Naive thymus-derived CD8-positive, alpha-beta T cell (primary cell): ENCODE results near the gene C22orf31. TPM values are rescaled to one million over a fixed set of nuclear protein-coding genes. Genes with fewer than 3 reads are reported as not detected.
"Not testable (repeated sequence)": the region's sequence is repeated elsewhere in the genome, so short reads cannot be mapped to it uniquely, and the experiment has no call there.

ENCODE experiments used
- ATAC-seq, 2 donors: fragments of 150-1000 bp; cut with Tn5 transposase in 1 of 2; sonication (Bioruptor Pico), chemical (Tn5 transposase) in 1 of 2; 1 replicate in 1 of 2; 2 replicates in 1 of 2; pipeline ENCODE4 v1.10.0; 2021; ENCODE audit warnings: mild to moderate bottlenecking in 2 of 2, moderate library complexity in 2 of 2
- POLR2A ChIA-PET: fragments of 350-600 bp; sonication (Branson Sonifier 250); formaldehyde crosslinking; loops from one replicate; lab custom pipeline; 2021; ENCODE audit warnings: antibody characterized with exemption; lab: Charles Lee
- DNase-seq, 10 donors: peaks; one replicate each; pipeline versions ENCODE4 v3.0.0 to v3.0.0-alpha.2; 2020 to 2022
- H3K27ac Mint-ChIP-seq, 10 donors: one replicate each; pipeline ENCODE4 v1.8.0; 2020 to 2022; ENCODE audit warnings: mild to moderate bottlenecking in 10 of 10, mixed read lengths in 10 of 10, moderate library complexity in 4 of 10, inconsistent platforms in 1 of 10
- H3K27me3 Mint-ChIP-seq, 5 donors: one replicate each; pipeline ENCODE4 v1.8.0; 2021 to 2022; ENCODE audit warnings: mixed read lengths in 5 of 5
- H3K36me3 Mint-ChIP-seq, 3 donors: one replicate each; pipeline ENCODE4 v1.8.0; 2020 to 2022; ENCODE audit warnings: mixed read lengths in 3 of 3, mild to moderate bottlenecking in 2 of 3, inconsistent platforms in 1 of 3
- H3K4me1 Mint-ChIP-seq, 4 donors: one replicate each; pipeline ENCODE4 v1.8.0; 2021 to 2022; ENCODE audit warnings: mixed read lengths in 4 of 4
- H3K4me3 Mint-ChIP-seq, 10 donors: one replicate each; pipeline ENCODE4 v1.8.0; 2020 to 2022; ENCODE audit warnings: mild to moderate bottlenecking in 10 of 10, mixed read lengths in 10 of 10, moderate library complexity in 6 of 10, inconsistent platforms in 1 of 10
- H3K9me3 Mint-ChIP-seq, 9 donors: one replicate each; pipeline ENCODE4 v1.8.0; 2020 to 2022; ENCODE audit warnings: mixed read lengths in 9 of 9, mild to moderate bottlenecking in 3 of 9, inconsistent platforms in 1 of 9, moderate library complexity in 1 of 9
- polyA plus RNA-seq, 3 donors: library from polyadenylated mRNA; unstranded; fragments of 300-500 nt; fragmentation: Illumina TruSeq; gene quantifications; one replicate each; pipeline ENCODE4 v1.2.3, GENCODE V29; 2021
- total RNA-seq, 8 experiments: library from RNA in 2 of 8; stranded (reverse) in 2 of 8; gene quantifications; one replicate each; pipeline ENCODE4 v1.2.3 and lab custom pipeline; 2021 to 2026

C22orf31 gene
- total and polyA plus RNA-seq, 5 experiments from 2014 or later = not detected

GRCh38 chr22:29092243-29092642 is 30.6 kb upstream of the C22orf31 start:
- Mint-ChIP-seq H3K9me3 (no peaks in the 10 kb centered on the region), H3K27me3 (peaks cover 10 to 27% (median 22%) of the 10 kb centered on the region in 5 donors), H3K27ac (no peak overlapping the region), H3K36me3 (no peaks in the 10 kb centered on the region), H3K4me1 (no peaks in the 10 kb centered on the region), H3K4me3 (no peak overlapping the region)
- DNase-seq (no peak), ATAC-seq (no peak)
- POLR2A ChIA-PET = no interaction called here

GRCh38 chr22:29090039-29090438 is 28.4 kb upstream of the C22orf31 start:
- DNase-seq (no peak), ATAC-seq (no peak)
- Mint-ChIP-seq H3K4me1 (no peaks in the 10 kb centered on the region), H3K27ac (no peak overlapping the region), H3K9me3 (no peaks in the 10 kb centered on the region), H3K27me3 (peaks cover 12 to 29% (median 25%) of the 10 kb centered on the region in 5 donors), H3K36me3 (no peaks in the 10 kb centered on the region), H3K4me3 (no peak overlapping the region)
- POLR2A ChIA-PET = no interaction called here

- no peak for DNase-seq
- no peaks in the 10 kb centered on the region for H3K9me3 Mint-ChIP-seq
- no peaks in the 10 kb centered on the region for H3K36me3 Mint-ChIP-seq
- H3K4me1 Mint-ChIP-seq = no peaks in the 10 kb centered on the region
- H3K27ac Mint-ChIP-seq = no peak overlapping the region
- peaks cover 12 to 29% (median 25%) of the 10 kb centered on the region in 5 donors for H3K27me3 Mint-ChIP-seq
- POLR2A ChIA-PET = no interaction called here
- no peak for ATAC-seq
- H3K4me3 Mint-ChIP-seq = no peak overlapping the region
These were observed 27.9 kb upstream of the C22orf31 start for GRCh38 chr22:29089507-29089906.

GRCh38 chr22:29088809-29089208 is 27.2 kb upstream of the C22orf31 start:
- DNase-seq (no peak), ATAC-seq (no peak)
- Mint-ChIP-seq H3K4me3 (no peak overlapping the region), H3K36me3 (no peaks in the 10 kb centered on the region), H3K27ac (no peak overlapping the region), H3K9me3 (no peaks in the 10 kb centered on the region), H3K27me3 (peaks cover 15 to 29% (median 22%) of the 10 kb centered on the region in 5 donors), H3K4me1 (no peaks in the 10 kb centered on the region)
- POLR2A ChIA-PET = no interaction called here

- DNase-seq (no peak), ATAC-seq (no peak)
- Mint-ChIP-seq H3K4me1 (no peaks in the 10 kb centered on the region), H3K27ac (no peak overlapping the region), H3K4me3 (no peak overlapping the region), H3K9me3 (no peaks in the 10 kb centered on the region), H3K36me3 (no peaks in the 10 kb centered on the region), H3K27me3 (peaks cover 15 to 29% (median 22%) of the 10 kb centered on the region in 5 donors)
- POLR2A ChIA-PET = no interaction called here
These were observed 25.4 kb upstream of the C22orf31 start for GRCh38 chr22:29087012-29087411.

- peaks cover 11 to 29% (median 22%) of the 10 kb centered on the region in 5 donors for H3K27me3 Mint-ChIP-seq
- no peaks in the 10 kb centered on the region for H3K36me3 Mint-ChIP-seq
- POLR2A ChIA-PET = no interaction called here
- ATAC-seq = no peak
- H3K4me3 Mint-ChIP-seq = no peak overlapping the region
- no peaks in the 10 kb centered on the region for H3K9me3 Mint-ChIP-seq
- no peak overlapping the region for H3K27ac Mint-ChIP-seq
- peaks cover 0 to 8% (median 0%) of the 10 kb centered on the region in 4 donors for H3K4me1 Mint-ChIP-seq
- DNase-seq = no peak
These were observed 22.4 kb upstream of the C22orf31 start for GRCh38 chr22:29083933-29084591.

GRCh38 chr22:29083576-29083932 is 21.9 kb upstream of the C22orf31 start:
- H3K27ac Mint-ChIP-seq, ATAC-seq, H3K4me3 Mint-ChIP-seq, H3K4me1 Mint-ChIP-seq, DNase-seq, H3K9me3 Mint-ChIP-seq, POLR2A ChIA-PET, H3K36me3 Mint-ChIP-seq: not testable (repeated sequence)
- peaks cover 13 to 32% (median 23%) of the 10 kb centered on the region in 5 donors for H3K27me3 Mint-ChIP-seq

- ATAC-seq = no peak
- peaks cover 0 to 8% (median 0%) of the 10 kb centered on the region in 4 donors for H3K4me1 Mint-ChIP-seq
- H3K36me3 Mint-ChIP-seq = no peaks in the 10 kb centered on the region
- H3K27me3 Mint-ChIP-seq = peaks cover 12 to 30% (median 23%) of the 10 kb centered on the region in 5 donors
- H3K4me3 Mint-ChIP-seq = no peak overlapping the region
- no peak overlapping the region for H3K27ac Mint-ChIP-seq
- no peaks in the 10 kb centered on the region for H3K9me3 Mint-ChIP-seq
- DNase-seq = no peak
- POLR2A ChIA-PET = no interaction called here
These were observed 21.4 kb upstream of the C22orf31 start for GRCh38 chr22:29082826-29083545.

- DNase-seq (no peak), ATAC-seq (no peak)
- Mint-ChIP-seq H3K36me3 (no peaks in the 10 kb centered on the region), H3K9me3 (no peaks in the 10 kb centered on the region), H3K27ac (no peak overlapping the region), H3K27me3 (peaks cover 11 to 35% (median 27%) of the 10 kb centered on the region in 5 donors), H3K4me1 (peaks cover 0 to 8% (median 0%) of the 10 kb centered on the region in 4 donors), H3K4me3 (no peak overlapping the region)
- POLR2A ChIA-PET = no interaction called here
These were observed 20.0 kb upstream of the C22orf31 start for GRCh38 chr22:29081517-29082236.

- Mint-ChIP-seq H3K4me1 (peaks cover 0 to 8% (median 0%) of the 10 kb centered on the region in 4 donors), H3K36me3 (no peaks in the 10 kb centered on the region), H3K4me3 (no peak overlapping the region), H3K27me3 (peaks cover 18 to 48% (median 34%) of the 10 kb centered on the region in 5 donors), H3K9me3 (no peaks in the 10 kb centered on the region), H3K27ac (no peak overlapping the region)
- no peak for ATAC-seq
- POLR2A ChIA-PET = no interaction called here
- DNase-seq = no peak
These were observed 18.7 kb upstream of the C22orf31 start for GRCh38 chr22:29080106-29080975.

- Mint-ChIP-seq H3K27me3 (peaks cover 26 to 58% (median 42%) of the 10 kb centered on the region in 5 donors), H3K4me1 (peaks cover 0 to 11% (median under 1%) of the 10 kb centered on the region in 4 donors), H3K36me3 (no peaks in the 10 kb centered on the region), H3K27ac (no peak overlapping the region), H3K4me3 (no peak overlapping the region), H3K9me3 (peaks cover 0 to 1% (median 0%) of the 10 kb centered on the region in 9 donors)
- POLR2A ChIA-PET = no interaction called here
- no peak for ATAC-seq
- peak in 1 of 10 donors; percentile 11 for DNase-seq
These were observed 17.7 kb upstream of the C22orf31 start for GRCh38 chr22:29079218-29079901.

- peaks cover 3 to 16% (median 5%) of the 10 kb centered on the region in 4 donors for H3K4me1 Mint-ChIP-seq
- no peaks in the 10 kb centered on the region for H3K36me3 Mint-ChIP-seq
- no peak for ATAC-seq
- peaks cover 27 to 63% (median 45%) of the 10 kb centered on the region in 5 donors for H3K27me3 Mint-ChIP-seq
- H3K27ac Mint-ChIP-seq = no peak overlapping the region
- H3K9me3 Mint-ChIP-seq = peaks cover 0 to 2% (median 0%) of the 10 kb centered on the region in 9 donors
- DNase-seq = no peak
- POLR2A ChIA-PET = no interaction called here
- H3K4me3 Mint-ChIP-seq = no peak overlapping the region
These were observed 17.2 kb upstream of the C22orf31 start for GRCh38 chr22:29078869-29079207.
